Testis (tissue), 2 donors: ENCODE measurements around the gene MAN1A1.

Experiments
- CTCF ChIP-seq, 3 experiments: fragments of 450-650 bp in 2 of 3; fragments of 200-600 bp in 1 of 3; sonication (generic) in 1 of 3; IDR thresholded peaks; one replicate each; pipeline ENCODE4 v1.5.1; 2016 to 2019; ENCODE audit warnings: antibody characterized with exemption in 3 of 3, mild to moderate bottlenecking in 2 of 3, moderate library complexity in 1 of 3
- POLR2A ChIP-seq: fragments of 450-650 bp; IDR thresholded peaks from one replicate; pipeline ENCODE4 v1.6.1; 2017; ENCODE audit warnings: antibody characterized with exemption, mild to moderate bottlenecking, moderate library complexity

- no peak for TF ChIP-seq CTCF (IDR thresholded peaks at IDR 0.05)
- TF ChIP-seq POLR2A, result no peak
Measured at GRCh38 chr6:119343573-119344146, 5.9 kb downstream of the MAN1A1 start.
